GM19240 (cell line): ENCODE measurements around the gene EIF2B1.
"Not testable (repeated sequence)": the region's sequence is repeated elsewhere in the genome, so short reads cannot be mapped to it uniquely, and the experiment has no call there.

Experiments
- DNase-seq: peaks from one replicate; pipeline ENCODE4 v3.0.0; 2011; ENCODE audit warnings: low spot score; ENCODE audit not compliant: insufficient read length

EIF2B1 gene

DNA sequence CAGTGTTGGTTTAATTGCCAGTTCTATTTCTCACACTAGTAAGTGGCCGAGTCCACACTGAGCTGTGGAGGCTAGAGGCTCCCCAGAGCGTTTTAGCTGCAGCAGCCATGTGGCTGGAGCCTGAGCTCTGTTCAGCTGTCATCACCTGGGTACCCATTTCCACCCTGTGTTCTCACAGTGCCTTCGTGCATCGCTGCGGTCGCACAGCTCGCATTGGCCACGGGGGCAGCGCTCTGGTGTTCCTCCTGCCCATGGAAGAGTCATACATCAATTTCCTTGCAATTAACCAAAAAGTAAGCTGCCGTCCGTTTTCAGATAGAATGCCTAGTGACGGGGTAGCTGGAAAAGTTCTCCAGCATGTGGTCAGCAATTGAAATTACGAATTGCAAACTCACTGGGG is 15.9 kb downstream of the EIF2B1 start:
- no peak for DNase-seq

DNA sequence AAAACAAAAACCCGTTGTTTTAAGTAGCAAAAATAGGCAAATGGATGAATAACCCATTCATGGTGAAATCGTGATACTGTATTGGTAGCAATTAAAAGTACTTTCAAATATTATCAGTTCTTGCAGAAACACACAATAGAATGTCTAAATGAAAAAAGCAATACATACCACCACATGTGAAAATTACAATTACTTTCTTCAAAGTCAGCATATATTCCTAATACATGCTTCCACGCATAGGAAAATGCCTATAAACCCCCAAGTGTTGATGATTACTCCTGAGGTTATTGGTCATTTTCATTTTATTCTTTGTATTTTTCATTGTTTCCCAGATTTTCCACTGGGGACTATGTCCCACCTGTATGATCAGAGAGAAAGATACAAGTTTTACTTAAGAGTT is 16.3 kb downstream of the EIF2B1 start:
- no peak for DNase-seq

GRCh38 chr12:123614531-123614930 is 19.0 kb downstream of the EIF2B1 start:
- DNase-seq = no peak

GRCh38 chr12:123614110-123614509 is 19.4 kb downstream of the EIF2B1 start:
- DNase-seq = no peak

GRCh38 chr12:123608182-123608581 is 25.3 kb downstream of the EIF2B1 start:
- no peak for DNase-seq

- DNase-seq = no peak
Measured at GRCh38 chr12:123607756-123608155, 25.7 kb downstream of the EIF2B1 start.

GRCh38 chr12:123603495-123603894 is 30.0 kb downstream of the EIF2B1 start:
- not testable (repeated sequence) for DNase-seq

DNA sequence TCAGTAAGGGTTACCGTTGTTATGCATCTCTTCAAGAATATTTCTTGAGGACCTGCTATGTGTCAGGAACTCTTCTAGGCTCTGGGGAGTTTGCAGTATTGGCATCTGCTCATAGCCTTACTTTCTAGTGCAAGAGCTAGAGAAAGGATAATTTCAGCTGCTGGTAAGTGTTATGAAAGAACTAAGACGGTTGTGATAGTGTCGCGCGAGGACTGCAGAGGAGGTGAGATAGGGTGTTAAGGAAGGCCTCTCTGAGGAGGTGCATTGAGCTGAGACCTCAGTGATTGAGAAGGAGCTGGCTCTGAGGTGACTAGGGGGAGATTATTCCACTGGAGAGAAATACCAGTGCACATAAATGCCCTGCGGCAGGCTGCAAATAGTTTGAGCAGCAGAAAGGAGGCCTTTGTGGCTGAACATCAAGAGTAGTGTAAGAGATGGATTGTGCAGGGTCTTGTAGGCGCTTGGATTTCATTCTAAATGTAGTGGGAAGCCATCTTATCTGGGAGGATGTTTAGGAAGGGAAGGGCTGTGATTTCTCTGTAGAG is 30.8 kb downstream of the EIF2B1 start:
- DNase-seq = no peak

GRCh38 chr12:123601602-123602489 is 31.6 kb downstream of the EIF2B1 start, which contains the start of gene DDX55:
DDX55 (plus strand) TSS chr12:123602099; CDS start chr12:123602149, 50 bp downstream.
- DNase-seq = peak; percentile 55

DNA sequence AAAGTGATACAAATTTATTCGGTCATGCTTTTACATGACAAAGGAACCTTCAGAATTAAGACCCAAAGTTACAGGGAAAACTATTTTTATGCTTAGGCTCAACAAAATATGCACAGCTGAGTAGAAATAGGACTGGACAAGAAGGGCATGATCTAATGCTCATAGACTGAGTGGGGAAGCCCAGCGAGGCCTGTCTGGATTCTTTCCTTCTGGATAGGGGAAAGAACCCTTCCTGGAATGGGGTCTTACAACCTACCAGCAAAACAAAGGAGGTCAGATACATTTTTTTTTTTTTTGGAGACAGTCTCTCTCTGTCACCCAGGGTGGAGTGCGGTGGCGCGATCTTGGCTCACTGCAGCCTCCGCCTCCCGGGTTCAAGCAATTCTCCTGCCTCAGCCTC is 33.8 kb downstream of the EIF2B1 start:
- no peak for DNase-seq

GRCh38 chr12:123599310-123599709 is 34.2 kb downstream of the EIF2B1 start:
- no peak for DNase-seq

DNA sequence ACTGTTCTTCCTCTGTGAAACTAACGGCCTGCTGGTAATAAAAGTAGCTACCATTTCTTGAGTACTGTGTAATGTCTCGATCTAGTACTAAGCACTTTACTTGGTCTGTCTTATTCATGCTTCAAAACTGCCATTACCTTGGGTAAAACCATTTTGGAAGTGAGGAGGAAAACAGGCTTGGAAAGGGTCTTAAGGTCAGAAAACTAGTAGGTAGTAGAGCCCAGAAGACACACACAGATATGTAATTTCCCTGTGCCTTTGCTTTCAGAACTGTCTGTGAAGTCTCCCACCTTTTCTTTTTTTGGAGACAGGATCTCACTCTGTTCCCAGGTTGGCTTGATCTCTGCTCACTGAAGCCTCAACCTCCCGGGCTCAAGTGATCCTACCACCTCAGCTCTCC is 35.0 kb downstream of the EIF2B1 start:
- no peak for DNase-seq

DNA sequence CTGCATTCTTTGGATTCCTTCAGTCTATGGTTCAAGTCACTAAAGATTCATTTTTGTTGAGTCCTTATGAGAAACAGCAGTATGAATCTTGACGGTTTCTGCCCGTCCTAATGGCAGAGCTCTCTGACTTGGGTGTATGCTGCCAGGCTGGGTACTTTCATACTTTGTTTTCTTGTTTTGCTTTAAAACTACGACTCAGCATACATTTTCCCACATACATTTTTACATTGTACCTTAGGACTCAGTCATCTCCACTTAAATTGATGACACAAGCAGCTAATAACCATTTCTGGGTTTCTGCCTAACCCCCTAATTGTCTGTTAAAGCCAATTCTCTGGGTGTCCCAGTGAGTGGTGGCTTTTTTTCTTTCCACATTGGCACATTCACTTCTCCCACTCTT is 36.4 kb downstream of the EIF2B1 start:
- no peak for DNase-seq

GRCh38 chr12:123595729-123596128 is 37.8 kb downstream of the EIF2B1 start:
- no peak for DNase-seq

DNA sequence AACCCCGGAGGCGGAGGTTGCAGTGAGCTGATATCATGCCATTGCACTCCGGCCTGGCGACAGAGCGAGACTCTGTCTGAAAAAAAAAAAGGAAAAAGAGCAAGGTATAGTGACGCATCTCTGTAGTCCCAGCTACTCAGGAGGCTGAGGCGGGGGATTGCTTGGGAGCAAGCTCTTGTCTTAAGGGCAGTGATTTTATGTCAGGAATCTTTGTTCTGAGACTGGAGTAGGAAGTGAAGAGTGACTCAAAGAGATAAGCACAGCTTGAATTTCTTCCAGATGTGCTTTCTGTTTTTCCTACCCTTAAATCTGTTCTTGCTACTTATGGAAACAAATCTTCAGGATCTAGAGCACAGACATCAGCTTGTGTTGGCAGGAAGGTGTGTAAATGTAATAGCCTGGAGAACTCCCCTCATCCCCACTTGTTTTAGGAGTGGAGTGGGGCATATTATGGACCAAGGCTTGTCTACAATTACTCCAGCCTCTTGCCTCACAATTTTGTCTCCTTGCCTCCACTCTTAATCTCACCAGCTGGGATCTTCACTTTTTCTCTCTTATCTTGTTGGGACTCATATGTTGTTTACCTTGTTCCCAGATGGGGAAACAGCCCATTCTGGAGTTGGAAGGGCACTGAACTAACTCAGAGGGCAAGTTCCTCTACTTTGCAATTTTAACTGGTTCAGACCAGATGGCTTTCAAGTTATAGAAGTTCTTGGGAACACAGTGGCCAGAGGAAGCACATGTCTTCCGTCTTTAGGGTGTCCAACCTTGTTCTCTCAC is 41.6 kb downstream of the EIF2B1 start:
- no peak for DNase-seq

GRCh38 chr12:123580772-123581171 is 52.7 kb downstream of the EIF2B1 start:
- DNase-seq = no peak

- not testable (repeated sequence) for DNase-seq
Measured at GRCh38 chr12:123578829-123579228, 54.7 kb downstream of the EIF2B1 start.

DNA sequence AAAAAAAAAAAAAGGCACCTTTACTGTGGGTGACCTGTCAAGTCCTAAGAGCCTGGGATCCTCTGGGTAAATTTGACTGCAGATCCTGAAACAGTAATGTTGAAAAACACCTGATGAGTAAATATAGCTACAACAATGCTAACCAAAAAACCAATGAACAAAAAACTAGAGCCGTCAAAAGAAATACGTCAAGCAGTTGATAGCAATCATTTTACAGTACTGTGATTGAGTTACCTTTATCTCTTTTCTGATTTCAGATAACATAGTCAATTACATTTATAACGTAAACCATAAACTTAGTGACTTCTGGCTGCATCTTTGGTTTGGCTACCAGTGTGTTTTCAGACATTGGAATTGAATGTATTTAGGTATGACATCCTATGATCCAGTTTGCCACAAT is 55.2 kb downstream of the EIF2B1 start:
- DNase-seq = no peak

DNA sequence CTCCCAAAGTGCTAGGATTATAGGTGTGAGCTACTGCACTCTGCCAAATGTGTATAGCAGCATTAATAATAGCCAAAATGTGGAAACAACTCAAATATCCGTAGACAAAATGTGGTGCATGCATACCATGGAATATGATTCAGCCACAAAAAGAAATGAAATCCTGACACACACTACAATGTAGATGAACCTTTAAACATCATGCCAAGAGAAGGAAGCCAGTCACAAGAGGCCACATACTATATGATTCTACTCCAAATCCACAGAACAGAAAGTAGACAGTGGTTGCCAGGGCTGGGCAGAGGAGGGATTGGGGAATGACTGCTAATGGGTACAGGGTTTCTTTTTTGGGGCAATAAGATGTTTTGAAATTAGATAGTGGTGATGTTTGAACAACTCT is 56.9 kb downstream of the EIF2B1 start:
- no peak for DNase-seq

- no peak for DNase-seq
Measured at GRCh38 chr12:123573870-123574269, 59.6 kb downstream of the EIF2B1 start.

- no peak for DNase-seq
Measured at GRCh38 chr12:123572391-123572790, 61.1 kb downstream of the EIF2B1 start.

- DNase-seq = no peak
Measured at GRCh38 chr12:123571343-123571813, 62.1 kb downstream of the EIF2B1 start.
